PC-9 (cell line): Measurements from ENCODE around the gene SELENOF. TPM values are rescaled to one million over a fixed set of nuclear protein-coding genes. Genes with fewer than 3 reads are reported as not detected.

ENCODE experiments used
- BruUV-seq: library from RNA; stranded (reverse); fragments of 400-500 nt; replicated peaks from 2 replicates; lab custom pipeline; 2021; lab: Mats Ljungman, UMichigan
- CTCF ChIA-PET: fragments of 300-600 bp; sonication (Branson Sonifier 250); formaldehyde crosslinking; loops from one replicate; lab custom pipeline; 2022; ENCODE audit warnings: antibody characterized with exemption; lab: Charles Lee
- POLR2A ChIA-PET: fragments of 300-600 bp; sonication (Branson Sonifier 250); formaldehyde crosslinking; loops from one replicate; lab custom pipeline; 2022; ENCODE audit warnings: antibody characterized with exemption; ENCODE audit not compliant: unreplicated experiment; lab: Charles Lee
- DNase-seq, 2 experiments: peaks; one replicate each; pipeline versions ENCODE4 v3.0.0 to v3.0.0-alpha.2; 2015 to 2022; ENCODE audit warnings: mixed read lengths in 1 of 2
- H2AFZ ChIP-seq: fragments of 200-600 bp; sonication (generic); 2 replicates; pipeline ENCODE4 v1.8.1; 2017; ENCODE audit warnings: antibody characterized with exemption
- H3F3A ChIP-seq: fragments of 200-600 bp; sonication (generic); 2 replicates; pipeline ENCODE4 v1.8.1; 2017; ENCODE audit warnings: antibody characterized with exemption, mild to moderate bottlenecking, low read depth; ENCODE audit not compliant: insufficient read depth
- H3K27ac ChIP-seq: fragments of 200-600 bp; sonication (generic); 2 replicates; pipeline ENCODE4 v1.6.1; 2016; ENCODE audit warnings: mixed run types
- H3K27me3 ChIP-seq: fragments of 200-600 bp; sonication (generic); 2 replicates; pipeline ENCODE4 v1.6.1; 2016; ENCODE audit warnings: low read depth, mixed run types; ENCODE audit not compliant: insufficient read depth
- H3K36me3 ChIP-seq: fragments of 200-600 bp; sonication (generic); 2 replicates; pipeline ENCODE4 v1.6.1; 2016; ENCODE audit warnings: low read depth, mixed run types
- H3K4me1 ChIP-seq: fragments of 200-600 bp; sonication (generic); replicated peaks from 2 replicates; pipeline ENCODE4 v1.6.1; 2016; ENCODE audit warnings: mixed run types; ENCODE audit not compliant: insufficient read depth
- H3K4me2 ChIP-seq: fragments of 200-600 bp; sonication (generic); 2 replicates; pipeline ENCODE4 v1.6.1; 2017; ENCODE audit warnings: mixed run types
- H3K4me3 ChIP-seq: fragments of 200-600 bp; sonication (generic); 2 replicates; pipeline ENCODE4 v1.6.1; 2016; ENCODE audit warnings: mixed run types
- H3K79me2 ChIP-seq: fragments of 200-600 bp; sonication (generic); 2 replicates; pipeline ENCODE4 v1.6.1; 2017; ENCODE audit warnings: low read depth, mixed run types
- H3K9me2 ChIP-seq: fragments of 200-600 bp; sonication (generic); 2 replicates; pipeline ENCODE4 v1.8.1; 2017; ENCODE audit warnings: mild to moderate bottlenecking; ENCODE audit not compliant: insufficient read depth
- H3K9me3 ChIP-seq: fragments of 200-600 bp; sonication (generic); 2 replicates; pipeline ENCODE4 v1.8.1; 2016; ENCODE audit warnings: low read depth; ENCODE audit not compliant: insufficient read depth
- H4K20me1 ChIP-seq: fragments of 200-600 bp; sonication (generic); 2 replicates; pipeline ENCODE4 v1.8.1; 2017; ENCODE audit not compliant: insufficient read depth
- CTCF ChIP-seq: fragments of 200-600 bp; sonication (generic); conservative IDR thresholded peaks from 2 replicates; pipeline ENCODE4 v1.6.1; 2017; ENCODE audit warnings: mixed run types, antibody characterized with exemption, mild to moderate bottlenecking, moderate library complexity
- EZH2 ChIP-seq: fragments of 200-600 bp; sonication (generic); IDR thresholded peaks from 2 replicates; pipeline ENCODE4 v1.8.0; 2017; ENCODE audit warnings: antibody characterized with exemption, low read depth
- intact Hi-C: fragments of 100-400 bp; cut with micrococcal nuclease; formaldehyde crosslinking; loops from one replicate; pipeline ENCODE4 v1.10.0; 2022; ENCODE audit not compliant: unreplicated experiment
- total RNA-seq: library from RNA; stranded (reverse); gene quantifications from 2 replicates; pipeline ENCODE4 v1.2.3, GENCODE V29; 2021

SELENOF gene
- total RNA-seq, 1 experiment from 2014 or later: 137 TPM

- Histone ChIP-seq H3K27ac (no peak overlapping the region), H3K4me2 (no peak overlapping the region), H3K36me3 (no peaks in the 10 kb centered on the region), H3F3A (no peaks in the 10 kb centered on the region), H3K79me2 (peaks cover 9% of the 10 kb centered on the region; the same call in 1 of the 2 replicates), H3K27me3 (no peaks in the 10 kb centered on the region), H3K4me3 (no peak overlapping the region), H3K9me3 (no peaks in the 10 kb centered on the region), H3K4me1 (no peaks in the 10 kb centered on the region), H3K9me2 (no peaks in the 10 kb centered on the region), H2AFZ (no peak overlapping the region), H4K20me1 (no peaks in the 10 kb centered on the region)
- intact Hi-C loops: no loop called here
- ChIA-PET CTCF (interaction anchor here (0.6 kb wide), 1 partner anchor 1026 kb away, joined by 3 read pairs; no protein-coding TSS in a partner anchor), POLR2A (no interaction called here)
- TF ChIP-seq EZH2: no peak
- TF ChIP-seq CTCF: no peak
- no peak for DNase-seq
- no TSS peak for BruUV-seq
These were observed 37.5 kb upstream of the SELENOF start for GRCh38 chr1:86951430-86951829.

- Histone ChIP-seq H3K9me2 (no peaks in the 10 kb centered on the region), H3K9me3 (no peaks in the 10 kb centered on the region), H3K79me2 (peaks cover 9% of the 10 kb centered on the region; the same call in 1 of the 2 replicates), H2AFZ (no peak overlapping the region), H3F3A (no peaks in the 10 kb centered on the region), H3K4me3 (no peak overlapping the region), H3K4me2 (no peak overlapping the region), H3K36me3 (no peaks in the 10 kb centered on the region), H4K20me1 (no peaks in the 10 kb centered on the region), H3K4me1 (no peaks in the 10 kb centered on the region), H3K27me3 (no peaks in the 10 kb centered on the region), H3K27ac (no peak overlapping the region)
- BruUV-seq: no TSS peak
- intact Hi-C loops: no loop called here
- no peak for DNase-seq
- TF ChIP-seq EZH2 (no peak), CTCF (no peak)
- ChIA-PET CTCF (interaction anchor here (0.6 kb wide), 1 partner anchor 1026 kb away, joined by 3 read pairs; no protein-coding TSS in a partner anchor), POLR2A (no interaction called here)
These were observed 36.9 kb upstream of the SELENOF start for GRCh38 chr1:86950712-86951419.

- Histone ChIP-seq H3K27ac (no peak overlapping the region), H3K9me3 (no peaks in the 10 kb centered on the region), H3K4me1 (no peaks in the 10 kb centered on the region), H4K20me1 (no peaks in the 10 kb centered on the region), H3K79me2 (peaks cover 7% of the 10 kb centered on the region; the same call in 1 of the 2 replicates), H3F3A (no peaks in the 10 kb centered on the region), H3K4me3 (no peak overlapping the region), H3K9me2 (no peaks in the 10 kb centered on the region), H3K36me3 (no peaks in the 10 kb centered on the region), H3K27me3 (no peaks in the 10 kb centered on the region), H3K4me2 (no peak overlapping the region), H2AFZ (no peak overlapping the region)
- CTCF ChIA-PET: no interaction called here
- intact Hi-C loops: no loop called here
- TF ChIP-seq CTCF (no peak), EZH2 (no peak)
- DNase-seq: no peak
- BruUV-seq: no TSS peak
- POLR2A ChIA-PET: no interaction called here
These were observed 34.3 kb upstream of the SELENOF start for GRCh38 chr1:86948212-86948611.
